H1 (cell line): ENCODE measurements around the gene HADHB. TPM values are rescaled to one million over a fixed set of nuclear protein-coding genes. Genes with fewer than 3 reads are reported as not detected.

Experiments used
- CTCF ChIP-seq, 3 experiments: IDR thresholded peaks; 1 replicate in 2 of 3; 2 replicates in 1 of 3; pipeline versions ENCODE4 v1.5.1 to v1.6.1; 2011; ENCODE audit warnings: low read length in 3 of 3, mild to moderate bottlenecking in 3 of 3, inconsistent platforms in 2 of 3, low read depth in 1 of 3, moderate library complexity in 1 of 3; ENCODE audit not compliant: insufficient read depth in 1 of 3; ENCODE audit errors: control extremely low read depth in 1 of 3
- polyA plus RNA-seq, 7 experiments: library from polyadenylated mRNA; depleted of rRNA in 3 of 7; stranded (reverse) in 5 of 7; unstranded in 2 of 7; fragments of >200 nt in 5 of 7; fragments of 200-250 nt in 2 of 7; gene quantifications; 1 replicate in 5 of 7; 2 replicates in 1 of 7; 4 replicates in 1 of 7; pipeline versions ENCODE4 v1.2.1 to v1.2.3, GENCODE V29; 2011 to 2013; ENCODE audit warnings: missing spikeins in 2 of 7, mixed read lengths in 2 of 7
- total RNA-seq: library from RNA; stranded (reverse); fragmentation: NEBNext Ultra II Directional; extraction: Animal tissue kit (Norgen Biotek cat#: 25700); gene quantifications from 2 replicates; pipeline ENCODE4 v1.2.1, GENCODE V29; 2021

The HADHB gene
- total and polyA plus RNA-seq, 2 of the 8 experiments (the other 6 are each of a cell fraction or from before 2014, with no cell fraction given): 47.7 to 52.3 TPM

GRCh38 chr2:26244309-26245230 lies at the start of gene HADHB, which contains the start of gene HADHA (continued):
- TF ChIP-seq CTCF (IDR thresholded peaks at IDR 0.05; ENCODE audit: control extremely low read depth in 1 of 3, insufficient read depth in 1 of 3, low read depth in 1 of 3, low read length in 3 of 3): peak in 1 of 3 experiments; percentile 41; a peak in 2 of 4 replicates
